ENCODE data around the gene XPOT. TPM values are rescaled to one million over a fixed set of nuclear protein-coding genes. Genes with fewer than 3 reads are reported as not detected.

XPOT gene
- total and polyA plus RNA-seq, 2 experiments from 2014 or later = 42.7 to 66.1 TPM

DNA sequence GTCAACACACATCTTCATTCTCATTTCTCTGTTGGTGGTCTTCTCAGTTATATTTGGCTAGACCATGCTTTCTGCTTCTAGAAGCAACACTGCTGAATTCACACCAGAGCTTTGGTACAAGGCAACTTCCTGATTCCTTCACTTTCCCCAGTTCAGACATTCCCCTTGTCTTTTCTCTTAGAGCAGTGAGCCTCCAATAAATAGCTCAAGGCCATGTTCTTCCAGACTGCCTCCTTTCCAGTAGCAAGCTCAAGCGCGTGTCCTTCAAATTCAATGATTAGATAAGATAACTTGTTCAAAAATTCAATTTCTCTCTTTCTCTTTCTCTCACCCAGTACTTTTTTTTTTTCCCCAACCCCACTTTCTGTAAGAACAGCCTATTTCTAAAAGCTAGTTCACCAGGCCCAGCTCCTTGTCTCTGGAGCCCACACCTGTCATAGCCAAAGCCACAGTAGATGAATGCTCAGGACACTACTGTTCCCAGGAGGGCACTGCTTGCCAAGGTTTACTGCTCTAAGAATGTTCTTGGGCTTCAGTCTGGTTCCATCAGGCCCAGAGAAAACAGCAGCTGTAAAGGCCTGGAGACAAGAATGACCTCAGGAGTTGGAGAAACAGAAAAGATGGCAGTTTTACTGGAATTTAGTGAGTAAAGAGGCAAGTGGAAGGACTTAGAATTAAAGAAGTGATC lies 65.4 kb downstream of the XPOT start:
- WGBS (ENCODE audit: low lambda C conversion rate, missing lambda C conversion rate) = 86% methylated on average over 2 of the region's 2 CpGs
- no peaks in the 10 kb centered on the region for H3K36me3 ChIP-seq (replicated peaks; ENCODE audit: insufficient read depth, low read depth)
- DNase-seq (ENCODE audit: low spot score) = no peak
- H3K9me2 ChIP-seq (replicated peaks; ENCODE audit: insufficient read depth) = no peaks in the 10 kb centered on the region
- H3K9me3 ChIP-seq (ENCODE audit: low read depth) = no peaks in the 10 kb centered on the region
- TF ChIP-seq, protein P1, sequence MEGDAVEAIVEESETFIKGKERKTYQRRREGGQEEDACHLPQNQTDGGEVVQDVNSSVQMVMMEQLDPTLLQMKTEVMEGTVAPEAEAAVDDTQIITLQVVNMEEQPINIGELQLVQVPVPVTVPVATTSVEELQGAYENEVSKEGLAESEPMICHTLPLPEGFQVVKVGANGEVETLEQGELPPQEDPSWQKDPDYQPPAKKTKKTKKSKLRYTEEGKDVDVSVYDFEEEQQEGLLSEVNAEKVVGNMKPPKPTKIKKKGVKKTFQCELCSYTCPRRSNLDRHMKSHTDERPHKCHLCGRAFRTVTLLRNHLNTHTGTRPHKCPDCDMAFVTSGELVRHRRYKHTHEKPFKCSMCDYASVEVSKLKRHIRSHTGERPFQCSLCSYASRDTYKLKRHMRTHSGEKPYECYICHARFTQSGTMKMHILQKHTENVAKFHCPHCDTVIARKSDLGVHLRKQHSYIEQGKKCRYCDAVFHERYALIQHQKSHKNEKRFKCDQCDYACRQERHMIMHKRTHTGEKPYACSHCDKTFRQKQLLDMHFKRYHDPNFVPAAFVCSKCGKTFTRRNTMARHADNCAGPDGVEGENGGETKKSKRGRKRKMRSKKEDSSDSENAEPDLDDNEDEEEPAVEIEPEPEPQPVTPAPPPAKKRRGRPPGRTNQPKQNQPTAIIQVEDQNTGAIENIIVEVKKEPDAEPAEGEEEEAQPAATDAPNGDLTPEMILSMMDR (IDR thresholded peaks at IDR 0.05; ENCODE audit: poor library complexity) = no peak
- TF ChIP-seq EZH2 (IDR thresholded peaks at IDR 0.05; ENCODE audit: borderline replicate concordance) (no peak), EZH2phosphoT487 (IDR thresholded peaks at IDR 0.05; ENCODE audit: low read depth, severe bottlenecking, unreplicated experiment) (no peak)
- H3K4me3 ChIP-seq = no peak overlapping the region
- no peak overlapping the region for H2AFZ ChIP-seq
- H3K27me3 ChIP-seq = no peaks in the 10 kb centered on the region
- H3K27ac ChIP-seq = no peak overlapping the region
- no peaks in the 10 kb centered on the region for H4K20me1 ChIP-seq (ENCODE audit: insufficient read depth, poor library complexity, severe bottlenecking)
- H3K79me2 ChIP-seq = peaks cover 3% of the 10 kb centered on the region
- no peak overlapping the region for H3K4me2 ChIP-seq
- no peaks in the 10 kb centered on the region for H3K4me1 ChIP-seq (ENCODE audit: insufficient read depth)

DNA sequence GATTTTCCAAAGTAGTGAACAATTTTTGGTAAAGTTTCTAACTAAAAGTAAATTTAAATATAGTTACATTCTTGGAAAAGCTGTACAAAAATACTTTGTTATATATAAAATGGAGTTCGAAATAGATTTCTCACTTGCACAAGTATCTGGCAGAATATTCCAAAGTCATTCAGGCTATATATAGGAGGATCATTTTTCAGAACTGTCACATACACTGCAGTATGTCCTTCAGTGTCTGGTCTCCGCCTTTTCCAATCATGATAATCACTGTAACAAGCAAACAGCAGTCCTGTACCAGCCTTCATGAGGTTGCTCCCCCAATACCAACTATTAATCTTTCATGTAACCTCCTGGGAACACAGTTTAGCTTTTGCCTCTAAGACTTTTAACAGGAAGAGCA lies 66.3 kb downstream of the XPOT start:
- no peak overlapping the region for H3K4me3 ChIP-seq
- WGBS (ENCODE audit: low lambda C conversion rate, missing lambda C conversion rate) = 100% methylated on average over 2 of the region's 2 CpGs
- H3K27ac ChIP-seq = no peak overlapping the region
- no peaks in the 10 kb centered on the region for H3K27me3 ChIP-seq
- no peak for DNase-seq (ENCODE audit: low spot score)
- H3K36me3 ChIP-seq (replicated peaks; ENCODE audit: insufficient read depth, low read depth) = no peaks in the 10 kb centered on the region
- H3K9me3 ChIP-seq (ENCODE audit: low read depth) = peaks cover under 1% of the 10 kb centered on the region
- no peak for TF ChIP-seq EZH2phosphoT487 (IDR thresholded peaks at IDR 0.05; ENCODE audit: low read depth, severe bottlenecking, unreplicated experiment)
- no peak for TF ChIP-seq EZH2 (IDR thresholded peaks at IDR 0.05; ENCODE audit: borderline replicate concordance)
- TF ChIP-seq, protein P1 (IDR thresholded peaks at IDR 0.05; ENCODE audit: poor library complexity) = no peak
- H4K20me1 ChIP-seq (ENCODE audit: insufficient read depth, poor library complexity, severe bottlenecking) = no peaks in the 10 kb centered on the region
- H3K79me2 ChIP-seq = peaks cover 4% of the 10 kb centered on the region
- no peaks in the 10 kb centered on the region for H3K9me2 ChIP-seq (replicated peaks; ENCODE audit: insufficient read depth)
- H3K4me2 ChIP-seq = no peak overlapping the region
- H3K4me1 ChIP-seq (ENCODE audit: insufficient read depth) = no peaks in the 10 kb centered on the region
- H2AFZ ChIP-seq = no peak overlapping the region

DNA sequence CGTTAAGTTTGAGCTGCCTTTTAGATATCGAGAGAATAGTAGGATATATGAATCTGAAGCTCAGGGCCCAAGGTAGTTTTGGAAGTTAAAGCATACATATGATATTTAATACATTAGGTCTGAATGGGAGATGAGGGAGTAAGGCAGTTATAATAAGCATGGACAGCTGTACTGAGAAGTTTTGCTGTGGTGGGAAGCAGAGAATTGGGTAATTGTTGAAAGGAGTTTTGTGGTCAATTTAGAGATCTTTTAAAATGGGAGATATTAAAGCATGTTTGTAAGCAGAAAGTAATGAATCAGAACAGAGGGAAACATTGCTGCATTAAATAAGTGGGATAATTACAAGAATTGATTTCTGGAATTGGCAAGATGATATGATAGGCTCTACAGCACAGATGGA lies 69.0 kb downstream of the XPOT start:
- Histone ChIP-seq H3K4me3 (no peak overlapping the region), H4K20me1 (ENCODE audit: insufficient read depth, poor library complexity, severe bottlenecking) (no peaks in the 10 kb centered on the region), H3K79me2 (peaks cover 16% of the 10 kb centered on the region), H3K9me2 (replicated peaks; ENCODE audit: insufficient read depth) (no peaks in the 10 kb centered on the region), H2AFZ (no peak overlapping the region), H3K27me3 (no peaks in the 10 kb centered on the region), H3K4me1 (ENCODE audit: insufficient read depth) (no peaks in the 10 kb centered on the region), H3K9me3 (ENCODE audit: low read depth) (peaks cover 4% of the 10 kb centered on the region), H3K36me3 (replicated peaks; ENCODE audit: insufficient read depth, low read depth) (no peaks in the 10 kb centered on the region), H3K4me2 (no peak overlapping the region), H3K27ac (no peak overlapping the region)
- no peak for TF ChIP-seq EZH2 (IDR thresholded peaks at IDR 0.05; ENCODE audit: borderline replicate concordance)
- TF ChIP-seq, protein P1 (IDR thresholded peaks at IDR 0.05; ENCODE audit: poor library complexity) = no peak
- TF ChIP-seq EZH2phosphoT487 (IDR thresholded peaks at IDR 0.05; ENCODE audit: low read depth, severe bottlenecking, unreplicated experiment) = no peak
- WGBS (ENCODE audit: low lambda C conversion rate, missing lambda C conversion rate) = 98% methylated on average over 2 of the region's 2 CpGs
- DNase-seq (ENCODE audit: low spot score) = no peak
